H9 (cell line): Measurements from ENCODE around the gene MGAT5B. TPM values are rescaled to one million over a fixed set of nuclear protein-coding genes. Genes with fewer than 3 reads are reported as not detected.

ENCODE experiments used
- DNase-seq: peaks from one replicate; pipeline ENCODE4 v3.0.0-alpha.2; 2017
- H2AFZ ChIP-seq: one replicate; pipeline ENCODE4 v1.6.1; 2013; ENCODE audit warnings: mild to moderate bottlenecking, low read length, control low read depth, moderate library complexity
- H2AK5ac ChIP-seq: 2 replicates; pipeline ENCODE4 v1.6.1; 2013; ENCODE audit warnings: low read length, control low read depth, mixed read lengths; ENCODE audit not compliant: insufficient read length
- H2BK120ac ChIP-seq: one replicate; pipeline ENCODE4 v1.6.1; 2013; ENCODE audit warnings: low read depth, mild to moderate bottlenecking, low read length, control low read depth, inconsistent platforms; ENCODE audit not compliant: poor library complexity, severe bottlenecking
- H2BK12ac ChIP-seq: 2 replicates; pipeline ENCODE4 v1.6.1; 2013; ENCODE audit warnings: low read length, control low read depth, mixed read lengths, low read depth; ENCODE audit not compliant: insufficient read length
- H2BK15ac ChIP-seq: 2 replicates; pipeline ENCODE4 v1.6.1; 2013; ENCODE audit warnings: low read depth, low read length, control low read depth
- H2BK20ac ChIP-seq: one replicate; pipeline ENCODE4 v1.6.1; 2013; ENCODE audit warnings: low read depth, mild to moderate bottlenecking, low read length, control low read depth, inconsistent platforms; ENCODE audit not compliant: poor library complexity, severe bottlenecking
- H2BK5ac ChIP-seq: 2 replicates; pipeline ENCODE4 v1.6.1; 2013; ENCODE audit warnings: low read length, control low read depth, mixed read lengths; ENCODE audit not compliant: insufficient read length
- H3K14ac ChIP-seq: 2 replicates; pipeline ENCODE4 v1.6.1; 2013; ENCODE audit warnings: low read length, control low read depth; ENCODE audit not compliant: insufficient read depth
- H3K18ac ChIP-seq: 2 replicates; pipeline ENCODE4 v1.6.1; 2013; ENCODE audit warnings: low read depth, mild to moderate bottlenecking, mixed read lengths, low read length, control low read depth; ENCODE audit not compliant: insufficient read length
- H3K23ac ChIP-seq: 2 replicates; pipeline ENCODE4 v1.6.1; 2013; ENCODE audit warnings: low read length, control low read depth, mixed read lengths, low read depth; ENCODE audit not compliant: insufficient read length
- H3K23me2 ChIP-seq: 2 replicates; pipeline ENCODE4 v1.6.1; 2013; ENCODE audit warnings: low read depth, mild to moderate bottlenecking, mixed read lengths, low read length, control low read depth; ENCODE audit not compliant: insufficient read length, poor library complexity, severe bottlenecking
- H3K27ac ChIP-seq: 2 replicates; pipeline ENCODE4 v1.5.1; 2013; ENCODE audit warnings: low read length, control low read depth, mixed read lengths, low read depth; ENCODE audit not compliant: insufficient read length
- H3K27me3 ChIP-seq: 2 replicates; pipeline ENCODE4 v1.6.1; 2013; ENCODE audit warnings: low read length, control low read depth, inconsistent platforms; ENCODE audit not compliant: insufficient read depth
- H3K4ac ChIP-seq: 2 replicates; pipeline ENCODE4 v1.6.1; 2013; ENCODE audit warnings: low read depth, mild to moderate bottlenecking, control low read depth, inconsistent platforms, low read length, moderate library complexity
- H3K4me1 ChIP-seq: 2 replicates; pipeline ENCODE4 v1.6.1; 2013; ENCODE audit warnings: low read length, control low read depth, inconsistent platforms; ENCODE audit not compliant: insufficient read depth
- H3K4me2 ChIP-seq: 2 replicates; pipeline ENCODE4 v1.6.1; 2013; ENCODE audit warnings: low read length, control low read depth, mixed read lengths; ENCODE audit not compliant: insufficient read length, insufficient read depth
- H3K56ac ChIP-seq: 2 replicates; pipeline ENCODE4 v1.6.1; 2013; ENCODE audit warnings: low read depth, mild to moderate bottlenecking, mixed read lengths, low read length, control low read depth; ENCODE audit not compliant: insufficient read length
- H3K79me1 ChIP-seq: 2 replicates; pipeline ENCODE4 v1.6.1; 2013; ENCODE audit warnings: low read depth, mild to moderate bottlenecking, moderate library complexity, low read length, control low read depth, inconsistent platforms; ENCODE audit not compliant: insufficient read depth, poor library complexity, severe bottlenecking
- H3K79me2 ChIP-seq: 2 replicates; pipeline ENCODE4 v1.6.1; 2013; ENCODE audit warnings: low read length, control low read depth, inconsistent platforms; ENCODE audit not compliant: insufficient read depth
- H3K9ac ChIP-seq: 2 replicates; pipeline ENCODE4 v1.6.1; 2013; ENCODE audit warnings: low read length, control low read depth, mixed read lengths; ENCODE audit not compliant: insufficient read length; ENCODE audit errors: extremely low read depth
- H3K9me3 ChIP-seq: one replicate; pipeline ENCODE4 v1.6.1; 2013; ENCODE audit warnings: low read depth, low read length, inconsistent platforms; ENCODE audit not compliant: control insufficient read depth
- H3T11ph ChIP-seq: one replicate; pipeline ENCODE4 v1.6.1; 2013; ENCODE audit warnings: mild to moderate bottlenecking, low read length, control low read depth, inconsistent platforms
- H4K20me1 ChIP-seq: one replicate; pipeline ENCODE4 v1.6.1; 2013; ENCODE audit not compliant: control insufficient read depth, insufficient read length, insufficient read depth
- H4K5ac ChIP-seq: 2 replicates; pipeline ENCODE4 v1.6.1; 2013; ENCODE audit warnings: low read depth, mild to moderate bottlenecking, mixed read lengths, low read length, control low read depth; ENCODE audit not compliant: insufficient read length
- H4K8ac ChIP-seq: replicated peaks from 2 replicates; pipeline ENCODE4 v1.6.1; 2013; ENCODE audit warnings: low read length, control low read depth, mixed read lengths, low read depth; ENCODE audit not compliant: insufficient read length
- H4K91ac ChIP-seq: 2 replicates; pipeline ENCODE4 v1.6.1; 2013; ENCODE audit warnings: low read depth, mild to moderate bottlenecking, moderate library complexity, mixed read lengths, low read length, control low read depth; ENCODE audit not compliant: insufficient read length
- H3K27ac Mint-ChIP-seq, 3 experiments: 2 replicates in 2 of 3; 3 replicates in 1 of 3; pipeline ENCODE4 v1.8.0; 2020 to 2021; ENCODE audit warnings: mixed read lengths in 3 of 3, mild to moderate bottlenecking in 1 of 3, moderate library complexity in 1 of 3
- H3K27me3 Mint-ChIP-seq: 2 replicates; pipeline ENCODE4 v1.8.0; 2021; ENCODE audit warnings: low read depth, mild to moderate bottlenecking, moderate library complexity, mixed read lengths
- H3K36me3 Mint-ChIP-seq, 3 experiments: 2 replicates in 2 of 3; 3 replicates in 1 of 3; pipeline ENCODE4 v1.8.0; 2020 to 2021; ENCODE audit warnings: low read depth in 3 of 3, mixed read lengths in 3 of 3; ENCODE audit not compliant: insufficient read depth in 1 of 3
- H3K4me1 Mint-ChIP-seq, 2 experiments: 2 replicates each; pipeline ENCODE4 v1.8.0; 2020; ENCODE audit warnings: mixed read lengths in 2 of 2
- H3K4me3 Mint-ChIP-seq, 2 experiments: 2 replicates in 1 of 2; 3 replicates in 1 of 2; pipeline ENCODE4 v1.8.0; 2020 to 2021; ENCODE audit warnings: mild to moderate bottlenecking in 2 of 2, mixed read lengths in 2 of 2, moderate library complexity in 1 of 2
- H3K9me3 Mint-ChIP-seq, 2 experiments: 2 replicates in 1 of 2; 3 replicates in 1 of 2; pipeline ENCODE4 v1.8.0; 2020; ENCODE audit warnings: mild to moderate bottlenecking in 2 of 2, mixed read lengths in 2 of 2, moderate library complexity in 1 of 2
- CTCF ChIP-seq: fragments of 200-600 bp; sonication (generic); conservative IDR thresholded peaks from 3 replicates; pipeline ENCODE4 v1.8.0; 2021; ENCODE audit warnings: antibody characterized with exemption, mild to moderate bottlenecking
- WGBS: extraction: QIAGEN DNeasy Blood & Tissue Kit; methylation state at CpG from one replicate; pipeline ENCODE4 v1.1.7; 2013; ENCODE audit warnings: missing lambda C conversion rate, low lambda C conversion rate, mixed read lengths; ENCODE audit not compliant: insufficient read length; ENCODE audit errors: extremely low coverage; 5-methylcytosine and 5-hydroxymethylcytosine counted together
- total RNA-seq: library from RNA; stranded (reverse); gene quantifications from 2 replicates; pipeline ENCODE4 v1.2.1, GENCODE V29; 2021

The MGAT5B gene
- total RNA-seq, 1 experiment from 2014 or later: 4.9 TPM

GRCh38 chr17:76961869-76962268 lies 93.7 kb downstream of the MGAT5B start:
- H3K18ac ChIP-seq: no peak overlapping the region
- no peak overlapping the region for H2AFZ ChIP-seq
- no peak overlapping the region for H2BK20ac ChIP-seq
- no peaks in the 10 kb centered on the region for H4K20me1 ChIP-seq
- no peak overlapping the region for H3K9ac ChIP-seq
- WGBS: no CpG with 5 or more reads among the region's 13 CpGs
- H3T11ph ChIP-seq: no peak overlapping the region
- H3K23ac ChIP-seq: no peak overlapping the region
- H3K4me1 ChIP-seq: no peaks in the 10 kb centered on the region
- no peak overlapping the region for H4K5ac ChIP-seq
- H2BK15ac ChIP-seq: no peak overlapping the region
- H3K79me1 ChIP-seq: no peaks in the 10 kb centered on the region
- no peak overlapping the region for H2BK12ac ChIP-seq
- Mint-ChIP-seq H3K27ac (no peak overlapping the region), H3K4me3 (no peak overlapping the region), H3K36me3 (peaks cover 3 to 6% (median 4%) of the 10 kb centered on the region in 3 experiments; a peak in 5 of 7 replicates), H3K27me3 (peaks cover 9% of the 10 kb centered on the region), H3K9me3 (no peaks in the 10 kb centered on the region; a peak in 1 of 5 replicates), H3K4me1 (peaks cover 18 to 40% of the 10 kb centered on the region in 2 experiments)
- no peak overlapping the region for H3K4me2 ChIP-seq
- H4K91ac ChIP-seq: no peak overlapping the region
- no peak overlapping the region for H2AK5ac ChIP-seq
- H3K27me3 ChIP-seq: no peaks in the 10 kb centered on the region
- H3K14ac ChIP-seq: no peak overlapping the region
- H4K8ac ChIP-seq: no peak overlapping the region
- H3K9me3 ChIP-seq: no peaks in the 10 kb centered on the region
- H2BK120ac ChIP-seq: no peak overlapping the region
- no peak overlapping the region for H3K4ac ChIP-seq
- H2BK5ac ChIP-seq: no peak overlapping the region
- H3K23me2 ChIP-seq: no peaks in the 10 kb centered on the region
- H3K56ac ChIP-seq: no peak overlapping the region
- peak; percentile 34 for DNase-seq
- no peaks in the 10 kb centered on the region for H3K79me2 ChIP-seq
- H3K27ac ChIP-seq: no peak overlapping the region
- TF ChIP-seq CTCF: no peak
